Neuronal stem cell (in vitro differentiated cells): ENCODE measurements around the gene BMP8B.
"Not testable (repeated sequence)": the region's sequence is repeated elsewhere in the genome, so short reads cannot be mapped to it uniquely, and the experiment has no call there.

Experiments
- DNase-seq: peaks from one replicate; pipeline ENCODE4 v3.0.0-alpha.2; 2013; ENCODE audit warnings: low spot score
- H2AFZ ChIP-seq: one replicate; pipeline ENCODE4 v1.6.1; 2013; ENCODE audit warnings: mild to moderate bottlenecking, low read length, inconsistent platforms
- H2AK5ac ChIP-seq: 2 replicates; pipeline ENCODE4 v1.6.1; 2013; ENCODE audit warnings: low read depth, mild to moderate bottlenecking, inconsistent platforms, low read length, moderate library complexity, mixed read lengths
- H2BK120ac ChIP-seq: 2 replicates; pipeline ENCODE4 v1.6.1; 2013; ENCODE audit warnings: low read depth, mild to moderate bottlenecking, inconsistent platforms, low read length, moderate library complexity, mixed read lengths
- H2BK12ac ChIP-seq: one replicate; pipeline ENCODE4 v1.6.1; 2013; ENCODE audit warnings: low read length, inconsistent platforms
- H2BK15ac ChIP-seq: 2 replicates; pipeline ENCODE4 v1.6.1; 2013; ENCODE audit warnings: mild to moderate bottlenecking, low read length, inconsistent platforms, mixed read lengths
- H2BK5ac ChIP-seq: one replicate; pipeline ENCODE4 v1.6.1; 2013; ENCODE audit warnings: inconsistent platforms, mild to moderate bottlenecking, low read length, moderate library complexity
- H3K14ac ChIP-seq: one replicate; pipeline ENCODE4 v1.6.1; 2013; ENCODE audit warnings: low read length, inconsistent platforms
- H3K18ac ChIP-seq: 2 replicates; pipeline ENCODE4 v1.6.1; 2013; ENCODE audit warnings: low read length, inconsistent platforms
- H3K23ac ChIP-seq: 2 replicates; pipeline ENCODE4 v1.6.1; 2013; ENCODE audit warnings: low read depth, mild to moderate bottlenecking, mixed read lengths, low read length, inconsistent platforms; ENCODE audit not compliant: poor library complexity
- H3K27ac ChIP-seq: replicated peaks from 3 replicates; pipeline ENCODE4 v1.5.1; 2013; ENCODE audit warnings: low read length, inconsistent platforms
- H3K27me3 ChIP-seq, 3 experiments: 2 replicates each; pipeline ENCODE4 v1.6.1; 2013; ENCODE audit warnings: low read length in 3 of 3, mild to moderate bottlenecking in 2 of 3, inconsistent platforms in 1 of 3, low read depth in 1 of 3, mixed read lengths in 1 of 3, moderate library complexity in 1 of 3; ENCODE audit not compliant: control insufficient read depth in 3 of 3, insufficient read depth in 3 of 3
- H3K36me3 ChIP-seq, 2 donors: replicated peaks in 1 of 2; 2 replicates each; pipeline ENCODE4 v1.6.1; 2013; ENCODE audit warnings: low read length in 2 of 2; ENCODE audit not compliant: control insufficient read depth in 2 of 2, insufficient read depth in 2 of 2
- H3K4ac ChIP-seq: 2 replicates; pipeline ENCODE4 v1.6.1; 2013; ENCODE audit warnings: inconsistent platforms, mild to moderate bottlenecking, low read length, moderate library complexity
- H3K4me1 ChIP-seq, 2 donors: 1 replicate in 1 of 2; 2 replicates in 1 of 2; pipeline ENCODE4 v1.6.1; 2013; ENCODE audit warnings: low read length in 2 of 2, low read depth in 1 of 2; ENCODE audit not compliant: control insufficient read depth in 2 of 2, insufficient read depth in 1 of 2
- H3K4me2 ChIP-seq: one replicate; pipeline ENCODE4 v1.6.1; 2013; ENCODE audit warnings: mild to moderate bottlenecking, low read length, inconsistent platforms; ENCODE audit not compliant: insufficient read depth, poor library complexity, severe bottlenecking
- H3K4me3 ChIP-seq, 2 donors: 2 replicates each; pipeline ENCODE4 v1.5.1; 2013; ENCODE audit warnings: low read length in 2 of 2, mild to moderate bottlenecking in 2 of 2, inconsistent platforms in 1 of 2, moderate library complexity in 1 of 2
- H3K79me1 ChIP-seq: one replicate; pipeline ENCODE4 v1.6.1; 2013; ENCODE audit warnings: low read depth, mild to moderate bottlenecking, inconsistent platforms, low read length, moderate library complexity
- H3K9ac ChIP-seq: one replicate; pipeline ENCODE4 v1.6.1; 2013; ENCODE audit warnings: mild to moderate bottlenecking, low read depth, low read length, inconsistent platforms; ENCODE audit not compliant: poor library complexity
- H3K9me3 ChIP-seq, 2 donors: replicated peaks in 1 of 2; 2 replicates each; pipeline versions ENCODE3 to v1.6.1; 2013; ENCODE audit warnings: low read length in 2 of 2, mild to moderate bottlenecking in 2 of 2, inconsistent platforms in 1 of 2, low read depth in 1 of 2, mixed read lengths in 1 of 2, moderate library complexity in 1 of 2; ENCODE audit not compliant: control insufficient read depth in 2 of 2, insufficient read depth in 1 of 2
- H4K8ac ChIP-seq: one replicate; pipeline ENCODE4 v1.6.1; 2013; ENCODE audit warnings: low read depth, mild to moderate bottlenecking, inconsistent platforms, low read length, moderate library complexity
- H4K91ac ChIP-seq: one replicate; pipeline ENCODE4 v1.6.1; 2013; ENCODE audit warnings: low read length, low read depth, mild to moderate bottlenecking, inconsistent platforms; ENCODE audit not compliant: poor library complexity
- WGBS, 2 donors: extraction: QIAGEN DNeasy Blood & Tissue Kit; methylation state at CpG; one replicate each; pipeline ENCODE4 v1.1.7; 2013; ENCODE audit warnings: missing lambda C conversion rate in 2 of 2, mixed read lengths in 1 of 2; ENCODE audit not compliant: insufficient read length in 2 of 2, insufficient replicate concordance in 1 of 2; ENCODE audit errors: extremely low coverage in 2 of 2; 5-methylcytosine and 5-hydroxymethylcytosine counted together

Gene BMP8B

DNA sequence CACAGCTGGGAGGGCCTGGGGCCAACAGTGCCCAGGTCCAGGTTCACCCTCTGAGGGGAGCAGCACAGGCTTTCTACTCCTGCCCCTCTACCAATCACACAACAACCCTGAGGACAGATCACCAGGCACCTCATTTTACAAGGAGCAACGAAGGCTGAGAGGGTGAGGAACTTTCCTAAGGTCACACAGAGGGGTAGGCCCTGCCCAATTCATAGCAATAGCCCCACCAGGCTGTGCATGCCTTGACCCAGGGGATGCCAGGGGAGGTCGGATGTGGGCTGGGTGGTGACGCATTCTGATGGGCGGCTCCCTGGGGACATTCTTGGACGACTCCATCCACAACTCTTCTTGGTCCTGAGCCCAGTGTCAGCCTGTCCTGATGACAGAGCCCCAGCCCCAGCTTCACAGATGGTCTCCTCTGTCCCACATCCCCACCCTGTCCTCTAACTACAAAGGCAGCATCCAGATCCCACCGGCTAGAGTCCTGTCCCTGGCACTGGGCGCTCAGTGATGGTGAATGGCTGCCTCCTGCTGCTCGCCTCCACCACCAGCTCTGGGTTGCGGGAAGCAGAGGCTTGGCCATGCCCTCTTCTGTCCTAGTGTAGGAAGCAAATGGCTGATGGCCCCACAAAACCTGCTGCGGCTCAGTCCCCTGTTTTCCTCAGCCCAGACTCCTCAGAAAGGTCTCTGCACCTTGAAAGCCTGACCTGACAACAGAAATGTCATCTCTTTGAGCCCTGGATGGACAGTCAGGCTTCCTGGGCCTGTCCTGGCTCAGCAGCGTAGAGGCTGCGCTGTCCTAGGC is 2.2 kb downstream of the BMP8B start:
- H2AFZ ChIP-seq, H3K4ac ChIP-seq, H2BK120ac ChIP-seq, H2AK5ac ChIP-seq, H3K79me1 ChIP-seq, H2BK5ac ChIP-seq, H3K27ac ChIP-seq, DNase-seq, H3K23ac ChIP-seq, H3K9me3 ChIP-seq, H3K4me2 ChIP-seq, H4K91ac ChIP-seq, H3K4me3 ChIP-seq, H3K36me3 ChIP-seq, H3K9ac ChIP-seq, H3K4me1 ChIP-seq: not testable (repeated sequence)
- H3K14ac ChIP-seq = peak overlapping the region; percentile 6
- H3K27me3 ChIP-seq = peaks cover 22 to 67% (median 31%) of the 10 kb centered on the region in 3 experiments
- peak overlapping the region; percentile 22 for H2BK12ac ChIP-seq
- peak overlapping the region; percentile 71 for H3K18ac ChIP-seq
- H4K8ac ChIP-seq = peak overlapping the region; percentile 43
- H2BK15ac ChIP-seq = peak overlapping the region; percentile 83
- WGBS, 2 donors = no CpG with 5 or more reads among the region's 12 CpGs

GRCh38 chr1:39782685-39783084 is 6.0 kb downstream of the BMP8B start:
- not testable (repeated sequence) for H3K4me3 ChIP-seq, DNase-seq, H3K14ac ChIP-seq, H2BK5ac ChIP-seq, H2BK120ac ChIP-seq, H3K36me3 ChIP-seq, H3K27ac ChIP-seq, H3K79me1 ChIP-seq, H3K9me3 ChIP-seq, H3K23ac ChIP-seq, H3K4me1 ChIP-seq, H4K91ac ChIP-seq, H2AK5ac ChIP-seq, H3K4me2 ChIP-seq, H3K4ac ChIP-seq, H4K8ac ChIP-seq, H2BK15ac ChIP-seq, H2AFZ ChIP-seq, H3K9ac ChIP-seq, H2BK12ac ChIP-seq, H3K18ac ChIP-seq
- peaks cover 5 to 47% (median 10%) of the 10 kb centered on the region in 3 experiments for H3K27me3 ChIP-seq
- no CpG with 5 or more reads among the region's 10 CpGs for WGBS, 2 donors

GRCh38 chr1:39782103-39782502 is 6.6 kb downstream of the BMP8B start:
- Histone ChIP-seq H2BK120ac (no peak overlapping the region), H3K27me3 (peaks cover 0 to 47% (median 4%) of the 10 kb centered on the region in 3 experiments), H3K18ac (no peak overlapping the region), H3K9me3 (no peaks in the 10 kb centered on the region), H2BK5ac (no peak overlapping the region), H2AFZ (no peak overlapping the region), H4K8ac (no peak overlapping the region), H3K4me2 (no peak overlapping the region), H3K9ac (no peak overlapping the region), H3K79me1 (no peaks in the 10 kb centered on the region), H4K91ac (no peak overlapping the region), H3K4me1 (peaks cover 0 to 7% of the 10 kb centered on the region in 2 donors), H3K23ac (no peak overlapping the region), H2BK15ac (no peak overlapping the region), H2AK5ac (no peak overlapping the region), H3K4me3 (no peak overlapping the region), H3K14ac (no peak overlapping the region), H3K36me3 (no peaks in the 10 kb centered on the region), H3K27ac (no peak overlapping the region), H2BK12ac (no peak overlapping the region), H3K4ac (no peak overlapping the region)
- DNase-seq = no peak
- no CpG with 5 or more reads among the region's 6 CpGs for WGBS, 2 donors

- Histone ChIP-seq H2AFZ (no peak overlapping the region), H2BK5ac (no peak overlapping the region), H3K79me1 (no peaks in the 10 kb centered on the region), H3K4me2 (no peak overlapping the region), H4K91ac (no peak overlapping the region), H3K27me3 (peaks cover 0 to 46% (median 0%) of the 10 kb centered on the region in 3 experiments), H2BK120ac (no peak overlapping the region), H3K4ac (no peak overlapping the region), H3K18ac (no peak overlapping the region), H3K9ac (no peak overlapping the region), H3K4me1 (peaks cover 0 to 7% of the 10 kb centered on the region in 2 donors), H3K14ac (no peak overlapping the region), H4K8ac (no peak overlapping the region), H2BK12ac (no peak overlapping the region), H3K9me3 (no peaks in the 10 kb centered on the region), H3K27ac (no peak overlapping the region), H3K4me3 (no peak overlapping the region), H2BK15ac (no peak overlapping the region), H3K36me3 (no peaks in the 10 kb centered on the region), H2AK5ac (no peak overlapping the region), H3K23ac (no peak overlapping the region)
- WGBS, 2 donors = no CpG with 5 or more reads among the region's 2 CpGs
- DNase-seq = no peak
These were observed 7.3 kb downstream of the BMP8B start for GRCh38 chr1:39781349-39781715.
